NCI-H1092 (cell line): ENCODE results near the gene TNNT2.

ENCODE experiments used
- DNase-seq: peaks from one replicate; lab custom pipeline; 2025; lab: John Stamatoyannopoulos, UW

TNNT2 gene

DNA sequence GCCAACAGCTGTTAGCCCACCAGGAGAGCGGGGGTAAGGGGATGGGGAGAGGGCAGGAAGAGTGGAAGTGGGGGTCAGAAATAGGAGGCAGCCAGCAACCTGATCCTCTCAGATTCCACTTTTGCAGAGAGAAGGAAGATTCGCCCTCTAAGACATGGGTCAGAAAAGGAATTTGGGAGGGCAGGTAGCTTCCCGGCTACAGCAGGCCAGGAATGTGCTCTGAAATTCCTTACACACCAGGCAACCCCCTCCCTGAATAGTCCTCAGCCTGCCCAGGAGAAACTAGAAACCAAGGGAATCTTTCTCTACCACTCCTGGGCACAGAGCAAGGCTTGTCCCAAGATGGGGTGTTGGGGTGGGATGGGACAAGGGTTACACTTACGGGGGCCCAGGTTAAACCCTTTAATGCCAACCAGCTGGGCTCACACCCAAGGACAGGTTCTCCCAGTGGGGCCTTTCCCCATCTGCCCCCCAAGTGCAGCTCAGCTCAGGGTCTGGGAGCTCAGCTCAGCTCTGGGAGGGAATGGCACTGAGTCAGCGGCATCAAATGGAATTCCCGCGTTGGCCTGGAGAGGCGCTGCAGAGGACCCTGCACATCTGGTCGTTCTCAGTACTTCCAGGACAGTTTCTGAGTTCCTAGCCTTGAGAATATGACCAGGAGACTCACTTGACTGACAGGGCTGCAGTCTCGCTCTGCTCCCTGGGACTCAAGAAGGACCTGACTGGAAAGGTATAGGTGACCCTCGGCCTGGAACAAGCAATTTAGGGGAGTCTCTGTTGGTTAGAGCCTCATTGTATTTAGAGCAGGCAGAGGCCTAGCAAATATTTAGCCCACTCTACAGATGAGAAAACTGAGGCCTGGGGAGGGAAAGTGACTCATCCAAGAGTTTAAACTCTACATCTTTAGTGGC lies 761 bp downstream of the TNNT2 start:
- DNase-seq = no peak

DNA sequence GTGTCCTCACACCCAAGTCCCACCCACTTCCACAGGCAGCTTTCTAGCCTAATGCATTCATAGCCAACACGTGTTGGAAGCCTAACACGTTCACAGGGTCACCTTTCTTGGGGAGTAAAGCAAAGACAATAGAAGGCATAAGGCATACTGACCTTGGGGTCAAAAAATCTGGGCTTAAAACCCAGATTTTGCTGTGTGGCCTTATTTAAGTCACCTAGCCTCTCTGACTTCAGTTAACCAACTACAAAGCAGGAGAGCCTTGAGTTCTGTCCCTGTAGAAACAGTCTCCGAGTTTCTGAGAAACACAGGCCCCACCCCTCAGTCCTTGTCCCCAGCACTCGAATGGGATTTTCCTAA lies 1.4 kb downstream of the TNNT2 start:
- DNase-seq = no peak

DNA sequence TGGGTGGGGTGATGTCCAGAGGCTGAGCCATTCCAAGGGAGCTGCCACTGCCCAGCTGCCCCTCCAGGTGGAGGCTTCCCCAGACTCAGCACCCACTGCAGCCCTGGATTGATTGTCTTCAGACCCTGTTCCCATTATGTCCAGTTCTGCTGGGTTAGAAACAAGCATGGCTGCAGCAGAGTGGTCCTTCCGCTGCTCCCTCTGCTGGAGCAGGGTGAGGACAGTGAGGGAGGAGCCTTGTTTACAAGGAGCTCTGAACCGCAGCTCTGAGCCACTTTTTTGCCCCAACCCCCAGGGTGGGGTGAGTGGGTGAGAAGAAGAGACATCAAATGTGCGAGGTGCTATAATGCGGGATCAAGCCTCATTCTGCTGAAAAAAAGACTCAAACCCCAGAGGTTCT lies 2.3 kb downstream of the TNNT2 start:
- DNase-seq = no peak

- DNase-seq = peak; percentile 69
Observed at GRCh38 chr1:201374364-201374763, 3.1 kb downstream of the TNNT2 start.

DNA sequence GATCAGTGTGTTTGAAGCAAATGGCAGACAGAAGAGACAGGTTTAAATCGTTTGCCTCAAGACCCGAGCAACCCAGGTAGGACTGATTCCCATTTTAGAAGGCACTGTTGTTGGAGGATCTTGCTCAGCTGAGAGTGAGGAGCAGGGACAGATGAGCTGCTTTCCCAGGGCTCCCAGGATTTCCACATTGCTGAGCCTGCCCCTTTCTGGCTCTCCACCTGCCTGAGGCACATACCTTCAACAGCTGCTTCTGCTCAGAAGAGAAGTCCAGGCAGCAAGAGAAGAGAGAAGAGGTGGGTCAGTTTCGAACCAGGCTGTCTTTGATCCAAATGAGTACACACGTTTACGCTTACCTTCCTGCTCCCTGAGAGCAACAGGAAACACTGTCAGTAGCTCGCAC lies 5.7 kb downstream of the TNNT2 start:
- no peak for DNase-seq

DNA sequence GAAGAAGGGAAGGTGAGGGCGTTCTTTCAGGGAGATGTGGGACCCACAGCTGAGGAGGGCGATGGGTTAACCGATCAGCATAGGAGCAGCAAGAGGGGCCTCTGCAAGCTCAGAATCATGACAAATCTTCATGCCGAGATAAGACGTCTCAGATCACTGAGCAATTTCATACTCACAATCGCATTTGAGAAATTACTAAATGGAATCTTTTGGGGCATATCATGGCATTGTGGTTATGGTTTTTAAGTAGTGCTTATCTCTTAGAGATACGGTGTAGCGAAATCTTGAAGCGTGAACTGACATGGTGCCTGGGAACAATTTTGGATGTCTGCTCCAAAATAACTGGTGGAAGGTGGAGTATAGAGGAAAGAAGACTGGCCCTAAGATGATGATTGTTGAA lies 6.2 kb downstream of the TNNT2 start:
- DNase-seq = no peak

- DNase-seq = no peak
Observed at GRCh38 chr1:201370500-201370899, 7.0 kb downstream of the TNNT2 start.

DNA sequence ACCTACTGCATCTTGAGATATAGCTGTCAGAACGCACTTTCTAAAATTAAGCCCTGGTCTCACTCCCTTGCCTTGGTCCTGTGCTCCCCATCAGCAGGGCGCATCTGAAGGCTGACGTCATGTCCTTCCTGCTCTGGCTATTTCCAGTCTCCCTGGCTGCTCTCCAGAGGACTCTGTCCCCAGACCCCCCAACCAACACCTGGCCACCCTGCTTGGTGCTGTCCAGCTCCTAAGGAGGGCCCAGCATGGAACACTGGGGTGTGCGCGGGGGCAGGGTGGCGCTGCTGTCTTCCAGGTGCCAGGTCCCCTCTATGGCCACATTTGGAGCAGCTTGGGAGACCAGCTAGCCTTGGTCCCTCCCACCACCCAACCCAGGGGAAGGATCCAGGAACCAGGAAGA lies 8.3 kb downstream of the TNNT2 start:
- DNase-seq = no peak

DNA sequence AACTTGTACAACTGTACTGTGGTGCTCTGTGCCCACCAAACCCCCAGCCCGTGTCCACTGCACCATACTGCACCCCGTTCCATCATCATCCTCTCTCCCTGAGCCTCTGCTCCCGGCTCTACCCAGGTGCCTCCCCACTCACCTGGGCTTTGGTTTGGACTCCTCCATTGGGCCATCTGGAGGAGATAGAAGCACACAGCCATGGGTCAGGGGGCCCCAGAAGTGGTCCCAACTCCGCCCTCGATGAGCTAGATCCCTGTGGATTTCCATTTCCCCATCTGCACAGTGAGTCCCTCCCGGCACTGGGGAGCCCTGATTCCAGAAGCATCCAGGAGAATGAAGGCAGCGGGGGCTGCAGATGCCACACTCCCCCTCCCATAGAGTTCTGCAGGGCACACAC lies 10.8 kb downstream of the TNNT2 start:
- DNase-seq = no peak

GRCh38 chr1:201365251-201365650 lies 12.2 kb downstream of the TNNT2 start:
- DNase-seq = no peak

DNA sequence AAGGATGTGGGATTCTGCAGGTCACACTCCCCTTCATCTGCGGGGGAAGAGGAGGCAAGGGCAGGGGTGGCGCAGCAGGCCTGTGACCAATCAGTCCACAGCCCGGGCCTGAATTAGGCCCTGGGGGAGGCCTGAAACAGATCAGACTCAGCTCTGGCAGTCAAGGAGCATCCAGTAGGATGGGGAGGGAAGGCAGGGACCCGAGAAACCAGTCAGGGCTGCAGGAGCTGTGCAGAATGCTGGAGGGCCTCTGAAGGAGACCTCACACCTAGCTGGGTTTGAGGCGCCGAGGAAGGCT lies 12.7 kb downstream of the TNNT2 start:
- DNase-seq = no peak

- DNase-seq = no peak
Observed at GRCh38 chr1:201363467-201363866, 14.0 kb downstream of the TNNT2 start.

- no peak for DNase-seq
Observed at GRCh38 chr1:201362906-201363305, 14.6 kb downstream of the TNNT2 start.

DNA sequence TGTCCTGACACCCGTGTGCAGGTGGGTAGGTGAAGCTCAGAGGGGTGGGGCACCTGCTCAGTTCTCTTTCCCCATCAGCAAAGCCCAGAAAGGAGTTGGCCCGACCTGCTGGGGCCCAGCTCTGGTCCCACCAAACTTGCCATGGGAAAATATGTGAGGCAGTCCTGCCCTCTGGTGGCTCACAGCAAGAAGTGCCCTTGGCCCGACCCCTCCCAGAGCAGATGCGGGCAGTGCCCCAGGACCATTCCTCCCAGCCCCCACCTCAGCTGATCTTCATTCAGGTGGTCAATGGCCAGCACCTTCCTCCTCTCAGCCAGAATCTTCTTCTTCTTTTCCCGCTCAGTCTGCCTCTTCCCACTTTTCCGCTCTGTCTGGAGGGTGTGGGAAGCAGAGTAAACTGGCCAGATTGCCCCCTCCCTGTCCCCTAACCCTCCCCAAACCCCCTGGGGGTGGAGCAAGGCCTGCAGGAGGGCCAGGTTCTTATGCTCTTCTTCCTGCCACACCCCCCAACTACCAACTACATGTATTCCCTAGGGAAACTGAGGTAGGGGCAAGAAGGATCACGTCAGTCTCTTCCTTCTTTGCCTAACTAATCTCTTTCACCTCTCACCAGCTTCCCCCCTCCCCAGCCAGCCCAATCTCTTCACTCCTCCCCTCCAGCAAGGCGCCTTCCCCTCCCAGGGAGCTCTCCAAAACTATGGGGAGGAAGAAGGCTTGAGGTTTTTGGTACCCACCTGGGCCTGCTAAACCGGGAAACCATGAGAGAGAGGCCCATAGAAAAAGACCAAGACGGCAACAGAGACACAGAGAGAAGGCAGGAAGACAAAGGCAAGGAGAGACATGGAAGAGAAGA lies 15.6 kb downstream of the TNNT2 start:
- DNase-seq = peak; percentile 36

GRCh38 chr1:201360901-201361651 lies 16.4 kb downstream of the TNNT2 start:
- no peak for DNase-seq

GRCh38 chr1:201360486-201360885 lies 17.0 kb downstream of the TNNT2 start:
- DNase-seq = no peak

GRCh38 chr1:201359873-201360210 lies 17.6 kb downstream of the TNNT2 start:
- DNase-seq = no peak

DNA sequence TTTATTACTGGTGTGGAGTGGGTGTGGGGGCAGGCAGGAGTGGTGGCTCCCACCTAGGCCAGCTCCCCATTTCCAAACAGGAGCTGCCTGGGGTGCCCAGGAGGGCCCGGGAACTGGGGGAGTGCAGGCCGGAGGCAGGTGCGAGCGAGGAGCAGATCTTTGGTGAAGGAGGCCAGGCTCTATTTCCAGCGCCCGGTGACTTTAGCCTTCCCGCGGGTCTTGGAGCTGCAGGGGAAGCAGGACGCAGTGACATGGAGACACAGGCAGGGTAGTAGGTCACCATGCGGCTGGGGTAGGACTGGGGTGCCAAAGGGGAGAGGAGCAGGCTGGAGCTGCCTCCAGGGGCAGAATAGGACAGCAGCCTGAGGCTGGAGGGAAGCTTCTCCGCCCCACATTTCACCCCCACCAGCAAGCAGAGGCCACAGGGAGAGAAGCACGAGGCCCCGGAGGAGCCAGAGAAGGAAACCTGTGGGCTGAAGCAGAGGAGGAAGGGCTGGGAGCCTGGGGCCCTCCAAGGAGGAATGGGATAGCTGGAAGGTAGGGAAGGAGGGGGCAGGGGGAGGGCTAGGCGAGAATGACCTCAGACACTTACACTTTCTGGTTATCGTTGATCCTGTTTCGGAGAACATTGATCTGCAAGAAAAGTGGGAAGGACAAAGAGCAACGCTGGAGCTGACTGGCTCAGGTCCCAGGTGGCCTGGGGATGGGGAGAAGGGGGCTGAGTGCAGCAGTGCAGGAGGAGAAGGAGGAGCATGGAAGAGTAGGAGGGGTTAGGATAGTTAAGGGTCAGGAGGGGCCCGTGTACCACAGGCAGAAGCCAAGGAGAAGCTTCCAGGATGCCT lies 18.2 kb downstream of the TNNT2 start:
- DNase-seq = no peak

GRCh38 chr1:201358596-201358995 lies 18.9 kb downstream of the TNNT2 start:
- DNase-seq = no peak

DNA sequence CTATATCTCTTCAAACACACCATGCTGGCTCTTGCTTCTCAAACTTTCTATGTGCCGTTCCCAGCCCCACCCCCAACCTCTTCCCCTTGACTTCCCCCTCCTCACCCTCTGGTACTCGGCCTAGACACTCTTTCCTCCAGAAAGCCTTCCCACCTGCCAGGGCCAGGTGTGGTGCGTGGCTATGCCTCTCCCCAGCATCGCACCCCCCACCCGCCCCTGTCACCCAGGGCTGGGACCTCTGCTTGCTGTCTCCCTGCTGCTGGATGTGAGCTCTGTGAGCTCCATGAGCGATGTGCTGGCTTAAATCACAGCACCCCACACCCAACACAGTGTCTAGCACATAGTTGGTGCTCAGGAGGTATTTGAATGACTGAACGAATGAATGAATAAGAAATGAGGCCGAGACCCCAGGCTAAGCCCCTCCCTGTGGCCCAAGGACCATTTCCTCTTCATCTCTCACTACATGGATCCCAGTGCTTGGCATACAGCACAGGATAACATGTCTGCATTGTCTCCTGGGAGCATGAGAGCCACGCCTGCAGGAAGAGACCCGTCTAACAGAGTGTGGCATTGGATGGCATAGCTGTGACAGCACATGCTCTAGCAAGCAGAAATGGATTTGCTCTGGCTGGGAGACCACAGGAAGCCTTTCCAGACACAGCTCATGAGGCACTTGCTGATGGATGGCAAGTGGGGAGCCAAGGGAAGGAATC lies 19.7 kb downstream of the TNNT2 start:
- DNase-seq = no peak

DNA sequence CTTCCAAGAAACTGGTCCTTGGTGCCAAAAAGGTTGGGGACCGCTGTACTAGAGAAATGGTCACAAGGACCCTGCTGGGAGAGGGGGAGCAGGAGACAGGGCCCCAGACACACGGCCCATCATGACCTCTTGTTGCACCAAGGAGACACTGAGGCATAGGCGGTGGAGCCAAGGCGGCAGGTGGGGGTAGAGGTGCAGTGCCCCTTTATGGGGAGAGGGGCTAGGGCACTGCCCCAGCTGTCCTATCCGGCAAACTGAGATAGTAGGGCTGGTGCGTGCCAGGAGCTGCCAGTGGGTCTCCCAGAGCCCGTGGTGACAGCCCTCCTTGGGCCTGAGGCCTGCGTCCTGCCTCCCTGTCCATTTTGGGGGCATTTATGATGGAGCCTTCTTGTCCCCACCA lies 20.3 kb downstream of the TNNT2 start:
- no peak for DNase-seq
